ENCODE measurements around the gene NEUROD2.

DNA sequence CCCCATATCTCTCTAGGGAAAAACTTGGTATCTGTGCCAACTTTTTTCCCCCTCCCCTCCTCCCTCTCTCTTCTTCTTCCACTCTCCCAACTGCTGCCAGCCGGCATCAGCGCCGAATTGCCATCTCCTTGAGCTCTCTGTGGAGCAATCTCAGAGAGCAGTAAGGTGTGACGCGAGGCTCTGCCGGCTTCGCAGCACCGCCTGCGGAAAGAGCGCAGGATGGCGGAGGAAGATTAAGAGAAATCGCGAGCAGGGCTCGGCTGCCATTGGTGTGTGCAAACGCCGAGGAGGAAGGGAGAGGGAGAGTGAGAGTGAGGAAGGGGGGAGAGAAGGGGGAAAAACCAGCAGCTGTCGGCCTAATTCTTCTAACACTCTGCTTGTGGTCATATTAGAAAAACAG, 44.2 kb downstream of the NEUROD2 start:
- TF ChIP-seq ZNF274 (IDR thresholded peaks at IDR 0.05; ENCODE audit: low read depth, low read length) (no peak), YY1 (IDR thresholded peaks at IDR 0.05; ENCODE audit: insufficient read depth, insufficient read length) (no peak)
